Non-pigmented ciliary epithelial cell (primary cell): ENCODE measurements around the gene P3H1.

ENCODE experiments used
- DNase-seq: peaks from one replicate; pipeline ENCODE4 v3.0.0-alpha.2; 2010; ENCODE audit warnings: low read depth

The P3H1 gene

GRCh38 chr1:42743317-42744147 lies 23.3 kb downstream of the P3H1 start:
- no peak for DNase-seq

GRCh38 chr1:42742617-42743316 lies 24.1 kb downstream of the P3H1 start:
- DNase-seq: no peak

- no peak for DNase-seq
Measured at GRCh38 chr1:42742141-42742540, 24.7 kb downstream of the P3H1 start.

- no peak for DNase-seq
Measured at GRCh38 chr1:42741706-42742105, 25.1 kb downstream of the P3H1 start.

- DNase-seq: no peak
Measured at GRCh38 chr1:42740851-42741580, 25.8 kb downstream of the P3H1 start.

- no peak for DNase-seq
Measured at GRCh38 chr1:42739753-42740700, 26.8 kb downstream of the P3H1 start, which contains the start of gene CLDN19. Gene CLDN19 (minus strand): TSS chr1:42740236. CDS start chr1:42740063, 173 bp downstream.

- DNase-seq: no peak
Measured at GRCh38 chr1:42738678-42739226, 28.1 kb downstream of the P3H1 start.

GRCh38 chr1:42737986-42738677 lies 28.7 kb downstream of the P3H1 start:
- DNase-seq: no peak

- DNase-seq: no peak
Measured at GRCh38 chr1:42737257-42737656, 29.6 kb downstream of the P3H1 start.

- no peak for DNase-seq
Measured at GRCh38 chr1:42736571-42737200, 30.1 kb downstream of the P3H1 start.

- no peak for DNase-seq
Measured at GRCh38 chr1:42736152-42736551, 30.7 kb downstream of the P3H1 start.

- no peak for DNase-seq
Measured at GRCh38 chr1:42735477-42736105, 31.2 kb downstream of the P3H1 start.

GRCh38 chr1:42735056-42735455 lies 31.8 kb downstream of the P3H1 start:
- DNase-seq: no peak

- no peak for DNase-seq
Measured at GRCh38 chr1:42734201-42735035, 32.4 kb downstream of the P3H1 start.

- DNase-seq: no peak
Measured at GRCh38 chr1:42733415-42734200, 33.2 kb downstream of the P3H1 start.

- no peak for DNase-seq
Measured at GRCh38 chr1:42732126-42732680, 34.6 kb downstream of the P3H1 start.

GRCh38 chr1:42731585-42731984 lies 35.2 kb downstream of the P3H1 start:
- DNase-seq: no peak

GRCh38 chr1:42730988-42731387 lies 35.8 kb downstream of the P3H1 start:
- no peak for DNase-seq
